HepG2 (cell line): Measurements from ENCODE around the gene ATG9A. TPM values are rescaled to one million over a fixed set of nuclear protein-coding genes. Genes with fewer than 3 reads are reported as not detected.

Source experiments
- DNMT3B ChIP-seq: conservative IDR thresholded peaks from 2 replicates; pipeline ENCODE4 v1.6.1; 2016; ENCODE audit warnings: missing biosample characterization, control low read depth
- GLI4 ChIP-seq: sonication (generic); formaldehyde crosslinking; IDR thresholded peaks from 2 replicates; pipeline ENCODE4 v1.5.1; 2020; ENCODE audit warnings: missing genetic modification reagents, mild to moderate bottlenecking, moderate library complexity, borderline replicate concordance
- NBN ChIP-seq: fragments of 450-650 bp; conservative IDR thresholded peaks from 2 replicates; pipeline ENCODE4 v1.6.1; 2017
- ZBTB3 ChIP-seq: sonication (generic); formaldehyde crosslinking; IDR thresholded peaks from 2 replicates; pipeline ENCODE4 v1.4.0; 2020; ENCODE audit warnings: low read depth, mild to moderate bottlenecking, moderate library complexity, missing genetic modification reagents, borderline replicate concordance
- ZNF75D ChIP-seq: sonication (generic); formaldehyde crosslinking; IDR thresholded peaks from 2 replicates; pipeline ENCODE4 v1.8.1; 2023; ENCODE audit warnings: missing genetic modification reagents, mild to moderate bottlenecking, borderline replicate concordance
- ZNF790 ChIP-seq: sonication (generic); formaldehyde crosslinking; IDR thresholded peaks from 2 replicates; pipeline ENCODE4 v1.8.0; 2022; ENCODE audit warnings: missing genetic modification reagents, mild to moderate bottlenecking, borderline replicate concordance
- polyA plus RNA-seq, 8 experiments: library from polyadenylated mRNA; depleted of rRNA in 3 of 8; stranded (reverse) in 7 of 8; unstranded in 1 of 8; fragments of >200 nt; fragmentation: Illumina TruSeq in 4 of 8; extraction: Trizol in 4 of 8; gene quantifications; 2 replicates each; pipeline versions ENCODE4 v1.2.1 to v1.2.3, GENCODE V29; 2011 to 2016; ENCODE audit warnings: low read depth in 4 of 8, missing spikeins in 1 of 8, mixed read lengths in 1 of 8; ENCODE audit not compliant: insufficient read depth in 1 of 8
- total RNA-seq, 5 experiments: library from RNA; depleted of rRNA; stranded (reverse); fragments of >200 nt; fragmentation: Illumina TruSeq; extraction: Trizol; gene quantifications; 2 replicates each; pipeline ENCODE4 v1.2.3, GENCODE V29; 2016; ENCODE audit warnings: low read depth in 1 of 5
- TF ChIP-seq, protein P1 (sequence below): sonication (generic); formaldehyde crosslinking; IDR thresholded peaks from 2 replicates; pipeline ENCODE4 v1.5.0; 2020; ENCODE audit warnings: missing genetic modification reagents
- TF ChIP-seq, protein P2 (sequence below): sonication (generic); formaldehyde crosslinking; IDR thresholded peaks from 2 replicates; pipeline ENCODE4 v1.8.1; 2023; ENCODE audit warnings: mild to moderate bottlenecking, moderate library complexity, missing genetic modification reagents
- TF ChIP-seq, protein P3 (sequence below): sonication (generic); formaldehyde crosslinking; IDR thresholded peaks from 2 replicates; pipeline ENCODE4 v1.5.0; 2020; ENCODE audit warnings: mild to moderate bottlenecking, missing genetic modification reagents, moderate library complexity
- TF ChIP-seq, protein P4 (sequence below): sonication (generic); formaldehyde crosslinking; conservative IDR thresholded peaks from 2 replicates; pipeline ENCODE4 v1.8.0; 2022; ENCODE audit warnings: missing genetic modification reagents
- TF ChIP-seq, protein P5 (sequence below): sonication (generic); formaldehyde crosslinking; conservative IDR thresholded peaks from 2 replicates; pipeline ENCODE4 v1.4.0; 2020; ENCODE audit warnings: missing genetic modification reagents
- TF ChIP-seq, protein P6 (sequence below): IDR thresholded peaks from 2 replicates; pipeline ENCODE4 v1.6.1; 2016; ENCODE audit warnings: low read depth
- TF ChIP-seq, protein P7 (sequence below): sonication (generic); formaldehyde crosslinking; conservative IDR thresholded peaks from 2 replicates; pipeline ENCODE4 v1.4.0; 2020; ENCODE audit warnings: missing genetic modification reagents
- TF ChIP-seq, protein P8 (sequence below), 2 experiments: fragments of 450-650 bp in 1 of 2; sonication (generic) in 1 of 2; formaldehyde crosslinking; IDR thresholded peaks; 2 replicates each; pipeline versions ENCODE4 v1.5.0 to v1.8.0; 2020 to 2022; ENCODE audit warnings: mild to moderate bottlenecking in 1 of 2, missing genetic modification reagents in 1 of 2

Gene ATG9A
- total and polyA plus RNA-seq, 2 of the 13 experiments (the other 11 are each of a cell fraction or from before 2014, with no cell fraction given) = 35.0 to 131 TPM

DNA sequence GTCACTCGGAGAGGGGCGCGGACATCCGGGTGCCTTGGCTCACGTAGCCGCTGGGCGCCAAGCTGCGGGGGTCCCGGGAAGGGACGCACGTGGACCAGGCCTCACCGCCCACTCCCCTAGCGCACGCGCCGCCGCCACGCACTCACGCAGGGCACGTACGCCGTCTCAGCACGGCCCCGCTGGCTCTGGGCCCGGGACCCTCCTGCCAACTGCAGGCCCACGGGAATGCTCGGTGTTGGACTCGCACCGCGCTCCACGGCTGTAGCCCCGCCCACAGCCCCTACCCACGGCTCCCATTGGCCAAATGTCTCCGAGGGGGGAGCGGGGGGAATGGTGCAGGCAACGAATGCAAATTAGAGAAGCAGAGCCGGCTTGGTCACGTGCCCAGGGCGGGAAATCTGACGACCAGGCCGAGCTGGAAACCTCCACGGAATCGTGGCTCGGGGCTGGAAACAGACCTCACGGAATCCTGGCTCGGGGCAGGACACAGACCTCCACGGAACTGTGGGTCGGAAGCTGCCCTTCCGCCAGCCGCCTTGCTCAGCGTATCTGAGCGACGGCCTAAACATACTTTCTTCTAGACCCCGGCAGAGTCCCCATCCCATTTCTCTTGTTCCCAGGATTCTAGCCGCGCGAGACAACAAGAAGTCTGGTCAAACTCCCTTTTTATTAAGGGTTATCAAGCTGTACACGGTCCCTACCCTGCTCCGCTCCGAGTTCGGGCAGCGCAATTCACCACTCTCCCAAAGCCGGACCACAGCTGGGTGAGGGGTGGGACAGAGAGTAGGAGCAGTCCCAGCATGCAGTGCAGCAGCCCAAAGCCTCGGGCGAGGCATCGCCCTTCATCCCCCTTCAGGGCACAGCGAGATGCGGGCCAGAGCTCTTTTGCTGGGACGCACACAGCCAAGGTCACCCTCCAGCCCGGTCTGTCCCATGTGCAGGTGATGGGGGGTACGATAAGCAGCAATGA, 10.4 kb downstream of the ATG9A start, which contains the start of gene ABCB6 (continued):
- TF ChIP-seq, protein P1, sequence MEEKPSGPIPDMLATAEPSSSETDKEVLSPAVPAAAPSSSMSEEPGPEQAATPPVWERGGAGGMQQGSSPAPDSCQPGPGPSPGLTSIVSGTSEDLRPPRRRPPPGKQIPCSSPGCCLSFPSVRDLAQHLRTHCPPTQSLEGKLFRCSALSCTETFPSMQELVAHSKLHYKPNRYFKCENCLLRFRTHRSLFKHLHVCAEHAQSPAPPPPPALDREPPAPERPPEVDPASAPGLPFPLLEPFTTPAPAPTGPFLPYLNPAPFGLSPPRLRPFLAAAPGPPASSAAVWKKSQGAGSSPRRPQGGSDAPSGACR (CRISPR knock-in tag) = peak; percentile 99
- TF ChIP-seq, protein P2, sequence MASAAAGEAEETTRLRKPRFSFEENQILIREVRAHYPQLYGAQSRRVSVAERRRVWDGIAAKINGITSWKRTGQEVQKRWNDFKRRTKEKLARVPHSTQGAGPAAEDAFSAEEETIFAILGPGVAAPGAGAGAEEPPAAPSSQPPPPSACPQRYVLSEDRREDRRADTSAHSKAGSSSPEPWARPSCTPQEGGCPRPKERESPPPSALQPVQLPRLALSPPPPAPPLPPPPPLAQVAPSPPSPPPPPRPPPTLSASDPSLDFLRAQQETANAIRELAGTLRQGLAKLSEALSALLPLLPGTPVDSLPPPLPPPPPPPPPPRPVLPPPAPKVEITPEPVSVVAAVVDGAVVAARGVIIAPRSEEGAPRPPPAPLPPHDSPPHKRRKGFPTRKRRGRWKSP (CRISPR knock-in tag) = peak; percentile 96
- TF ChIP-seq ZNF790 (CRISPR knock-in tag) (peak; percentile 96; the same call in 1 of the 2 replicates), ZNF75D (no peak), DNMT3B (CRISPR knock-in tag) (peak; percentile 71; the same call in 1 of the 2 replicates), NBN (no peak), GLI4 (CRISPR knock-in tag) (peak; percentile 62; the same call in 1 of the 2 replicates), ZBTB3 (CRISPR knock-in tag) (no peak)
- TF ChIP-seq, protein P3, sequence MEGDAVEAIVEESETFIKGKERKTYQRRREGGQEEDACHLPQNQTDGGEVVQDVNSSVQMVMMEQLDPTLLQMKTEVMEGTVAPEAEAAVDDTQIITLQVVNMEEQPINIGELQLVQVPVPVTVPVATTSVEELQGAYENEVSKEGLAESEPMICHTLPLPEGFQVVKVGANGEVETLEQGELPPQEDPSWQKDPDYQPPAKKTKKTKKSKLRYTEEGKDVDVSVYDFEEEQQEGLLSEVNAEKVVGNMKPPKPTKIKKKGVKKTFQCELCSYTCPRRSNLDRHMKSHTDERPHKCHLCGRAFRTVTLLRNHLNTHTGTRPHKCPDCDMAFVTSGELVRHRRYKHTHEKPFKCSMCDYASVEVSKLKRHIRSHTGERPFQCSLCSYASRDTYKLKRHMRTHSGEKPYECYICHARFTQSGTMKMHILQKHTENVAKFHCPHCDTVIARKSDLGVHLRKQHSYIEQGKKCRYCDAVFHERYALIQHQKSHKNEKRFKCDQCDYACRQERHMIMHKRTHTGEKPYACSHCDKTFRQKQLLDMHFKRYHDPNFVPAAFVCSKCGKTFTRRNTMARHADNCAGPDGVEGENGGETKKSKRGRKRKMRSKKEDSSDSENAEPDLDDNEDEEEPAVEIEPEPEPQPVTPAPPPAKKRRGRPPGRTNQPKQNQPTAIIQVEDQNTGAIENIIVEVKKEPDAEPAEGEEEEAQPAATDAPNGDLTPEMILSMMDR = 0 out of 2 replicates have a peak, but pooled peaks have one; percentile 20
- TF ChIP-seq, protein P4, sequence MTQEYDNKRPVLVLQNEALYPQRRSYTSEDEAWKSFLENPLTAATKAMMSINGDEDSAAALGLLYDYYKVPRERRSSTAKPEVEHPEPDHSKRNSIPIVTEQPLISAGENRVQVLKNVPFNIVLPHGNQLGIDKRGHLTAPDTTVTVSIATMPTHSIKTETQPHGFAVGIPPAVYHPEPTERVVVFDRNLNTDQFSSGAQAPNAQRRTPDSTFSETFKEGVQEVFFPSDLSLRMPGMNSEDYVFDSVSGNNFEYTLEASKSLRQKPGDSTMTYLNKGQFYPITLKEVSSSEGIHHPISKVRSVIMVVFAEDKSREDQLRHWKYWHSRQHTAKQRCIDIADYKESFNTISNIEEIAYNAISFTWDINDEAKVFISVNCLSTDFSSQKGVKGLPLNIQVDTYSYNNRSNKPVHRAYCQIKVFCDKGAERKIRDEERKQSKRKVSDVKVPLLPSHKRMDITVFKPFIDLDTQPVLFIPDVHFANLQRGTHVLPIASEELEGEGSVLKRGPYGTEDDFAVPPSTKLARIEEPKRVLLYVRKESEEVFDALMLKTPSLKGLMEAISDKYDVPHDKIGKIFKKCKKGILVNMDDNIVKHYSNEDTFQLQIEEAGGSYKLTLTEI (CRISPR knock-in tag) = no peak
- TF ChIP-seq, protein P5, sequence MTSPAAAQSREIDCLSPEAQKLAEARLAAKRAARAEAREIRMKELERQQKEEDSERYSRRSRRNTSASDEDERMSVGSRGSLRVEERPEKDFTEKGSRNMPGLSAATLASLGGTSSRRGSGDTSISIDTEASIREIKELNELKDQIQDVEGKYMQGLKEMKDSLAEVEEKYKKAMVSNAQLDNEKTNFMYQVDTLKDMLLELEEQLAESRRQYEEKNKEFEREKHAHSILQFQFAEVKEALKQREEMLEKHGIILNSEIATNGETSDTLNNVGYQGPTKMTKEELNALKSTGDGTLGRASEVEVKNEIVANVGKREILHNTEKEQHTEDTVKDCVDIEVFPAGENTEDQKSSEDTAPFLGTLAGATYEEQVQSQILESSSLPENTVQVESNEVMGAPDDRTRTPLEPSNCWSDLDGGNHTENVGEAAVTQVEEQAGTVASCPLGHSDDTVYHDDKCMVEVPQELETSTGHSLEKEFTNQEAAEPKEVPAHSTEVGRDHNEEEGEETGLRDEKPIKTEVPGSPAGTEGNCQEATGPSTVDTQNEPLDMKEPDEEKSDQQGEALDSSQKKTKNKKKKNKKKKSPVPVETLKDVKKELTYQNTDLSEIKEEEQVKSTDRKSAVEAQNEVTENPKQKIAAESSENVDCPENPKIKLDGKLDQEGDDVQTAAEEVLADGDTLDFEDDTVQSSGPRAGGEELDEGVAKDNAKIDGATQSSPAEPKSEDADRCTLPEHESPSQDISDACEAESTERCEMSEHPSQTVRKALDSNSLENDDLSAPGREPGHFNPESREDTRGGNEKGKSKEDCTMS (CRISPR knock-in tag) = peak; percentile 63; the same call in 1 of the 2 replicates
- TF ChIP-seq, protein P6, sequence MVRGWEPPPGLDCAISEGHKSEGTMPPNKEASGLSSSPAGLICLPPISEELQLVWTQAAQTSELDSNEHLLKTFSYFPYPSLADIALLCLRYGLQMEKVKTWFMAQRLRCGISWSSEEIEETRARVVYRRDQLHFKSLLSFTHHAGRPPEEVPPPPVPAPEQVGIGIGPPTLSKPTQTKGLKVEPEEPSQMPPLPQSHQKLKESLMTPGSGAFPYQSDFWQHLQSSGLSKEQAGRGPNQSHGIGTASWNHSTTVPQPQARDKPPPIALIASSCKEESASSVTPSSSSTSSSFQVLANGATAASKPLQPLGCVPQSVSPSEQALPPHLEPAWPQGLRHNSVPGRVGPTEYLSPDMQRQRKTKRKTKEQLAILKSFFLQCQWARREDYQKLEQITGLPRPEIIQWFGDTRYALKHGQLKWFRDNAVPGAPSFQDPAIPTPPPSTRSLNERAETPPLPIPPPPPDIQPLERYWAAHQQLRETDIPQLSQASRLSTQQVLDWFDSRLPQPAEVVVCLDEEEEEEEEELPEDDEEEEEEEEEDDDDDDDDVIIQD = peak; percentile 49; the same call in 1 of the 2 replicates
- TF ChIP-seq, protein P7, sequence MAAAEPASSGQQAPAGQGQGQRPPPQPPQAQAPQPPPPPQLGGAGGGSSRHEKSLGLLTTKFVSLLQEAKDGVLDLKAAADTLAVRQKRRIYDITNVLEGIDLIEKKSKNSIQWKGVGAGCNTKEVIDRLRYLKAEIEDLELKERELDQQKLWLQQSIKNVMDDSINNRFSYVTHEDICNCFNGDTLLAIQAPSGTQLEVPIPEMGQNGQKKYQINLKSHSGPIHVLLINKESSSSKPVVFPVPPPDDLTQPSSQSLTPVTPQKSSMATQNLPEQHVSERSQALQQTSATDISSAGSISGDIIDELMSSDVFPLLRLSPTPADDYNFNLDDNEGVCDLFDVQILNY (CRISPR knock-in tag) = peak; percentile 95
- TF ChIP-seq, protein P8, sequence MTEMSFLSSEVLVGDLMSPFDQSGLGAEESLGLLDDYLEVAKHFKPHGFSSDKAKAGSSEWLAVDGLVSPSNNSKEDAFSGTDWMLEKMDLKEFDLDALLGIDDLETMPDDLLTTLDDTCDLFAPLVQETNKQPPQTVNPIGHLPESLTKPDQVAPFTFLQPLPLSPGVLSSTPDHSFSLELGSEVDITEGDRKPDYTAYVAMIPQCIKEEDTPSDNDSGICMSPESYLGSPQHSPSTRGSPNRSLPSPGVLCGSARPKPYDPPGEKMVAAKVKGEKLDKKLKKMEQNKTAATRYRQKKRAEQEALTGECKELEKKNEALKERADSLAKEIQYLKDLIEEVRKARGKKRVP (CRISPR knock-in tag; IDR thresholded peaks at IDR 0.05) = no peak; a peak in 1 of 4 replicates
